Neural progenitor cell (in vitro differentiated cells): ENCODE measurements around the gene F10. TPM values are rescaled to one million over a fixed set of nuclear protein-coding genes. Genes with fewer than 3 reads are reported as not detected.

Source experiments
- DNase-seq: peaks from one replicate; pipeline ENCODE4 v3.0.0-alpha.2; 2016; ENCODE audit warnings: low spot score
- H2AFZ ChIP-seq: fragments of 200-600 bp; sonication (generic); replicated peaks from 2 replicates; pipeline ENCODE4 v1.6.1; 2016; ENCODE audit warnings: antibody characterized with exemption
- H3F3A ChIP-seq: fragments of 200-600 bp; sonication (generic); 2 replicates; pipeline ENCODE4 v1.6.1; 2016; ENCODE audit warnings: antibody characterized with exemption, low read depth
- H3K27ac ChIP-seq: fragments of 200-600 bp; sonication (generic); 2 replicates; pipeline ENCODE4 v1.5.1; 2016; ENCODE audit warnings: mild to moderate bottlenecking
- H3K27me3 ChIP-seq: fragments of 200-600 bp; sonication (generic); 2 replicates; pipeline ENCODE4 v1.6.1; 2016; ENCODE audit warnings: mild to moderate bottlenecking, moderate library complexity
- H3K36me3 ChIP-seq: fragments of 200-600 bp; sonication (generic); 2 replicates; pipeline ENCODE4 v1.5.1; 2016
- H3K4me1 ChIP-seq: fragments of 200-600 bp; sonication (generic); 2 replicates; pipeline ENCODE4 v1.6.1; 2016; ENCODE audit warnings: mixed run types
- H3K4me2 ChIP-seq: fragments of 200-600 bp; sonication (generic); 2 replicates; pipeline ENCODE4 v1.6.1; 2016
- H3K4me3 ChIP-seq: fragments of 200-600 bp; sonication (generic); 2 replicates; pipeline ENCODE4 v1.5.1; 2016
- H3K79me2 ChIP-seq: fragments of 200-600 bp; sonication (generic); 2 replicates; pipeline ENCODE4 v1.6.1; 2016; ENCODE audit warnings: low read depth
- H3K9ac ChIP-seq: fragments of 200-600 bp; sonication (generic); 2 replicates; pipeline ENCODE4 v1.6.1; 2016
- H3K9me3 ChIP-seq: fragments of 200-600 bp; sonication (generic); 2 replicates; pipeline ENCODE4 v1.5.1; 2016; ENCODE audit warnings: low read depth
- H4K20me1 ChIP-seq: fragments of 200-600 bp; sonication (generic); 2 replicates; pipeline ENCODE4 v1.6.1; 2016; ENCODE audit warnings: low read depth
- H3K27ac Mint-ChIP-seq: 3 replicates; pipeline ENCODE4 v1.8.0; 2021; ENCODE audit warnings: mixed read lengths
- H3K27me3 Mint-ChIP-seq: 2 replicates; pipeline ENCODE4 v1.8.0; 2022; ENCODE audit warnings: low read depth, mild to moderate bottlenecking, inconsistent platforms, moderate library complexity, mixed read lengths; ENCODE audit not compliant: insufficient read depth
- H3K36me3 Mint-ChIP-seq: 3 replicates; pipeline ENCODE4 v1.8.0; 2021; ENCODE audit warnings: mixed read lengths
- H3K4me1 Mint-ChIP-seq: 3 replicates; pipeline ENCODE4 v1.8.0; 2021; ENCODE audit warnings: mixed read lengths
- H3K4me3 Mint-ChIP-seq: 3 replicates; pipeline ENCODE4 v1.8.0; 2021; ENCODE audit warnings: mild to moderate bottlenecking, moderate library complexity, mixed read lengths
- H3K9me3 Mint-ChIP-seq: 3 replicates; pipeline ENCODE4 v1.8.0; 2020; ENCODE audit warnings: mixed read lengths
- CTCF ChIP-seq: fragments of 200-600 bp; sonication (generic); IDR thresholded peaks from 2 replicates; pipeline ENCODE4 v1.5.1; 2017; ENCODE audit warnings: antibody characterized with exemption, mild to moderate bottlenecking
- EZH2 ChIP-seq: fragments of 200-600 bp; sonication (generic); IDR thresholded peaks from 2 replicates; pipeline ENCODE4 v1.6.1; 2017; ENCODE audit warnings: antibody characterized with exemption, mild to moderate bottlenecking, moderate library complexity
- EZH2phosphoT487 ChIP-seq: fragments of 200-600 bp; sonication (generic); IDR thresholded peaks from 2 replicates; pipeline ENCODE4 v1.6.1; 2017; ENCODE audit warnings: antibody characterized with exemption
- total RNA-seq: library from RNA; depleted of rRNA; stranded (reverse); fragments of >200 nt; gene quantifications from 2 replicates; pipeline ENCODE4 v1.2.3, GENCODE V29; 2015; ENCODE audit warnings: low replicate concordance

The F10 gene
- total RNA-seq, 1 donor from 2014 or later = 2.0 TPM

- Mint-ChIP-seq H3K27me3 (peaks cover 2% of the 10 kb centered on the region), H3K4me3 (no peak overlapping the region), H3K4me1 (no peaks in the 10 kb centered on the region), H3K36me3 (peaks cover 25% of the 10 kb centered on the region), H3K9me3 (peaks cover 4% of the 10 kb centered on the region), H3K27ac (no peak overlapping the region)
- Histone ChIP-seq H3K4me2 (peak overlapping the region; percentile 31), H3K79me2 (no peaks in the 10 kb centered on the region), H4K20me1 (peaks cover 6% of the 10 kb centered on the region), H3K4me3 (no peak overlapping the region), H3K9me3 (no peaks in the 10 kb centered on the region), H3K27me3 (no peaks in the 10 kb centered on the region), H3K4me1 (peaks cover 12% of the 10 kb centered on the region), H3K36me3 (no peaks in the 10 kb centered on the region), H3K9ac (peak overlapping the region; percentile 38), H3F3A (peaks cover 5% of the 10 kb centered on the region), H3K27ac (no peak overlapping the region), H2AFZ (no peak overlapping the region)
- DNase-seq = no peak
- TF ChIP-seq EZH2phosphoT487 (no peak), CTCF (no peak), EZH2 (no peak)
Measured at GRCh38 chr13:113170511-113170910, 47.9 kb downstream of the F10 start.

GRCh38 chr13:113171250-113172125, 48.9 kb downstream of the F10 start:
- Histone ChIP-seq H4K20me1 (peaks cover 6% of the 10 kb centered on the region), H3K79me2 (no peaks in the 10 kb centered on the region), H2AFZ (no peak overlapping the region), H3K36me3 (no peaks in the 10 kb centered on the region), H3K4me1 (peaks cover 12% of the 10 kb centered on the region), H3K27me3 (no peaks in the 10 kb centered on the region), H3F3A (peaks cover 5% of the 10 kb centered on the region), H3K4me2 (no peak overlapping the region), H3K9ac (no peak overlapping the region), H3K4me3 (no peak overlapping the region), H3K9me3 (no peaks in the 10 kb centered on the region), H3K27ac (no peak overlapping the region)
- Mint-ChIP-seq H3K4me1 (peaks cover 2% of the 10 kb centered on the region), H3K27ac (no peak overlapping the region), H3K9me3 (peaks cover 4% of the 10 kb centered on the region), H3K36me3 (peaks cover 31% of the 10 kb centered on the region), H3K4me3 (no peak overlapping the region), H3K27me3 (no peaks in the 10 kb centered on the region)
- TF ChIP-seq CTCF (no peak), EZH2 (no peak), EZH2phosphoT487 (no peak)
- DNase-seq = no peak

GRCh38 chr13:113172419-113172926, 49.9 kb downstream of the F10 start:
- H3K27ac Mint-ChIP-seq = no peak overlapping the region
- peaks cover 4% of the 10 kb centered on the region for H3K9me3 Mint-ChIP-seq
- Histone ChIP-seq H4K20me1 (peaks cover 6% of the 10 kb centered on the region), H3K36me3 (peaks cover 2% of the 10 kb centered on the region), H3K79me2 (no peaks in the 10 kb centered on the region), H2AFZ (no peak overlapping the region), H3F3A (peaks cover 5% of the 10 kb centered on the region), H3K27ac (no peak overlapping the region), H3K4me2 (no peak overlapping the region), H3K4me3 (no peak overlapping the region), H3K9me3 (no peaks in the 10 kb centered on the region), H3K4me1 (peaks cover 13% of the 10 kb centered on the region), H3K9ac (no peak overlapping the region), H3K27me3 (no peaks in the 10 kb centered on the region)
- DNase-seq = no peak
- H3K27me3 Mint-ChIP-seq = no peaks in the 10 kb centered on the region
- H3K4me1 Mint-ChIP-seq = peaks cover 2% of the 10 kb centered on the region
- TF ChIP-seq EZH2phosphoT487 (no peak), EZH2 (no peak), CTCF (no peak)
- H3K4me3 Mint-ChIP-seq = no peak overlapping the region
- peaks cover 31% of the 10 kb centered on the region for H3K36me3 Mint-ChIP-seq
